ENCODE data around the gene ITGA5.

The ITGA5 gene

GRCh38 chr12:54392485-54393206 lies 26.4 kb downstream of the ITGA5 start:
- no peak for TF ChIP-seq POLR2A (IDR thresholded peaks at IDR 0.05; ENCODE audit: extremely low read depth, insufficient read length)
- no peak for TF ChIP-seq MYC (IDR thresholded peaks at IDR 0.05; ENCODE audit: low read depth, low read length)
- no peak for TF ChIP-seq MAX (IDR thresholded peaks at IDR 0.05; ENCODE audit: low read depth, low read length)
- TF ChIP-seq CTCF (IDR thresholded peaks at IDR 0.05; ENCODE audit: low read depth, low read length), result no peak
- no peak overlapping the region for H3K4me3 ChIP-seq (ENCODE audit: low read depth, low read length)
- no peak for DNase-seq (ENCODE audit: low read depth)

GRCh38 chr12:54390668-54391551 lies 28.2 kb downstream of the ITGA5 start:
- H3K4me3 ChIP-seq (ENCODE audit: low read depth, low read length), result no peak overlapping the region
- DNase-seq (ENCODE audit: low read depth), result peak; percentile 55
- no peak for TF ChIP-seq POLR2A (IDR thresholded peaks at IDR 0.05; ENCODE audit: extremely low read depth, insufficient read length)
- no peak for TF ChIP-seq MYC (IDR thresholded peaks at IDR 0.05; ENCODE audit: low read depth, low read length)
- TF ChIP-seq CTCF (IDR thresholded peaks at IDR 0.05; ENCODE audit: low read depth, low read length), result no peak
- TF ChIP-seq MAX (IDR thresholded peaks at IDR 0.05; ENCODE audit: low read depth, low read length), result no peak

GRCh38 chr12:54390176-54390667 lies 28.8 kb downstream of the ITGA5 start:
- TF ChIP-seq MYC (IDR thresholded peaks at IDR 0.05; ENCODE audit: low read depth, low read length) (no peak), CTCF (IDR thresholded peaks at IDR 0.05; ENCODE audit: low read depth, low read length) (no peak), MAX (IDR thresholded peaks at IDR 0.05; ENCODE audit: low read depth, low read length) (no peak), POLR2A (IDR thresholded peaks at IDR 0.05; ENCODE audit: extremely low read depth, insufficient read length) (no peak)
- DNase-seq (ENCODE audit: low read depth), result peak; percentile 65
- H3K4me3 ChIP-seq (ENCODE audit: low read depth, low read length), result no peak overlapping the region

GRCh38 chr12:54389607-54390175 lies 29.4 kb downstream of the ITGA5 start:
- H3K4me3 ChIP-seq (ENCODE audit: low read depth, low read length), result no peak overlapping the region
- no peak for DNase-seq (ENCODE audit: low read depth)
- TF ChIP-seq MAX (IDR thresholded peaks at IDR 0.05; ENCODE audit: low read depth, low read length) (no peak), CTCF (IDR thresholded peaks at IDR 0.05; ENCODE audit: low read depth, low read length) (no peak), MYC (IDR thresholded peaks at IDR 0.05; ENCODE audit: low read depth, low read length) (no peak), POLR2A (IDR thresholded peaks at IDR 0.05; ENCODE audit: extremely low read depth, insufficient read length) (no peak)

- no peak for DNase-seq (ENCODE audit: low read depth)
- H3K4me3 ChIP-seq (ENCODE audit: low read depth, low read length), result no peak overlapping the region
These were observed 29.9 kb downstream of the ITGA5 start for GRCh38 chr12:54389134-54389508.

More at GRCh38 chr12:54389134-54389508, 29.9 kb downstream of the ITGA5 start:
- TF ChIP-seq POLR2A (IDR thresholded peaks at IDR 0.05; ENCODE audit: extremely low read depth, insufficient read length) (no peak), MYC (IDR thresholded peaks at IDR 0.05; ENCODE audit: low read depth, low read length) (no peak), CTCF (IDR thresholded peaks at IDR 0.05; ENCODE audit: low read depth, low read length) (no peak), MAX (IDR thresholded peaks at IDR 0.05; ENCODE audit: low read depth, low read length) (no peak)

Data from NB4 (cell line).